Activated naive CD8-positive, alpha-beta T cell treated with anti-CD3 and anti-CD28 coated beads for 36 hours (primary cell): Measurements from ENCODE around the gene AVPR2. TPM values are rescaled to one million over a fixed set of nuclear protein-coding genes. Genes with fewer than 3 reads are reported as not detected.

ENCODE experiments used
- DNase-seq: peaks from one replicate; pipeline ENCODE4 v3.0.0; 2021
- H3K27ac Mint-ChIP-seq: one replicate; pipeline ENCODE4 v1.8.0; 2022; ENCODE audit warnings: mild to moderate bottlenecking, moderate library complexity, mixed read lengths
- H3K27me3 Mint-ChIP-seq: one replicate; pipeline ENCODE4 v1.8.0; 2022; ENCODE audit warnings: mild to moderate bottlenecking, mixed read lengths
- H3K36me3 Mint-ChIP-seq: one replicate; pipeline ENCODE4 v1.8.0; 2021; ENCODE audit warnings: mild to moderate bottlenecking, mixed read lengths
- H3K4me1 Mint-ChIP-seq: one replicate; pipeline ENCODE4 v1.8.0; 2021; ENCODE audit warnings: mixed read lengths
- H3K4me3 Mint-ChIP-seq: one replicate; pipeline ENCODE4 v1.8.0; 2022; ENCODE audit warnings: mild to moderate bottlenecking, moderate library complexity, mixed read lengths
- H3K9me3 Mint-ChIP-seq: one replicate; pipeline ENCODE4 v1.8.0; 2022; ENCODE audit warnings: mixed read lengths
- total RNA-seq, 2 experiments: library from RNA; stranded (reverse); gene quantifications; one replicate each; pipeline ENCODE4 v1.2.3, GENCODE V29; 2021

Gene AVPR2
- total RNA-seq, 2 experiments from 2014 or later, result not detected

- H3K9me3 Mint-ChIP-seq, result no peaks in the 10 kb centered on the region
- DNase-seq, result no peak
- H3K27ac Mint-ChIP-seq, result peak overlapping the region; percentile 56
- H3K4me3 Mint-ChIP-seq, result no peak overlapping the region
- peaks cover 19% of the 10 kb centered on the region for H3K36me3 Mint-ChIP-seq
- no peaks in the 10 kb centered on the region for H3K27me3 Mint-ChIP-seq
- peaks cover 30% of the 10 kb centered on the region for H3K4me1 Mint-ChIP-seq
These were observed 47.4 kb downstream of the AVPR2 start for GRCh38 chrX:153951683-153952372.

DNA sequence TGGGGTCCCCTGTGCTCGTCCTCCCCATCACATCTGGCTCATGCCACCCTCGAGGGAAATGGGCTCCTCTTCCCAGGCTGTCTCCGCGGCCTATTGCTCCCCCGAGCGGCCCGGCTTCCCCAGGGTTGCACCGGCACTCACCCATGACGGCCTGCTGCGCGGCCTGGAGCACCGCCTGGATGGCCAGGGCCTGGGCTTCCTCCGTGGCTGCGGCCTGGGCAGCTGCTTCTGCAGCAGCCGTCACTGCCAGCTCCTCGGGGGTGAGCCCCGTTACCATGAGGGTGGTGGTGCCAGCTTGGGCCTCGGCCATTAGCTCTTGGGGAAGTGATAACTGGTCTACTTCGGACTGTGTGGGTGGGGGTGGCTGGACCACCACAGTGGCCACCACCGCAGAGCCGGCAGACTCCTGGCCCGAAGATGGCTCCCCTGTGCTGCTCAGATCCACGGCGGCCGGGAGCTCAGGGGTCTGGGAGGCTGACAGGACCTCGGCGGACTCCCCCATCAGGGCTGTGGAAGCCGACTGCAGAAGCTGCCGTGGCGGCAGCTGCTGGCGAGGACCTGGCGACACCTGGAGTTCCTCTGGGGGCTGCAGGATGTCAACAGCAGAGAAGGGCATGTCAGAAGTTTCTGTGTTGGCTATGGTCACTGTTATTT lies 48.0 kb downstream of the AVPR2 start:
- Mint-ChIP-seq H3K4me1 (peaks cover 27% of the 10 kb centered on the region), H3K4me3 (no peak overlapping the region), H3K9me3 (no peaks in the 10 kb centered on the region), H3K27me3 (no peaks in the 10 kb centered on the region), H3K27ac (no peak overlapping the region), H3K36me3 (peaks cover 18% of the 10 kb centered on the region)
- no peak for DNase-seq

GRCh38 chrX:153953342-153953830 lies 48.9 kb downstream of the AVPR2 start:
- peaks cover 17% of the 10 kb centered on the region for H3K36me3 Mint-ChIP-seq
- H3K27ac Mint-ChIP-seq, result no peak overlapping the region
- no peak overlapping the region for H3K4me3 Mint-ChIP-seq
- no peaks in the 10 kb centered on the region for H3K9me3 Mint-ChIP-seq
- peaks cover 24% of the 10 kb centered on the region for H3K4me1 Mint-ChIP-seq
- H3K27me3 Mint-ChIP-seq, result no peaks in the 10 kb centered on the region
- peak; percentile 78 for DNase-seq

- Mint-ChIP-seq H3K4me1 (peaks cover 20% of the 10 kb centered on the region), H3K27me3 (no peaks in the 10 kb centered on the region), H3K36me3 (peaks cover 17% of the 10 kb centered on the region), H3K4me3 (no peak overlapping the region), H3K27ac (peak overlapping the region; percentile 11), H3K9me3 (no peaks in the 10 kb centered on the region)
- DNase-seq, result no peak
These were observed 49.6 kb downstream of the AVPR2 start for GRCh38 chrX:153953892-153954557.

DNA sequence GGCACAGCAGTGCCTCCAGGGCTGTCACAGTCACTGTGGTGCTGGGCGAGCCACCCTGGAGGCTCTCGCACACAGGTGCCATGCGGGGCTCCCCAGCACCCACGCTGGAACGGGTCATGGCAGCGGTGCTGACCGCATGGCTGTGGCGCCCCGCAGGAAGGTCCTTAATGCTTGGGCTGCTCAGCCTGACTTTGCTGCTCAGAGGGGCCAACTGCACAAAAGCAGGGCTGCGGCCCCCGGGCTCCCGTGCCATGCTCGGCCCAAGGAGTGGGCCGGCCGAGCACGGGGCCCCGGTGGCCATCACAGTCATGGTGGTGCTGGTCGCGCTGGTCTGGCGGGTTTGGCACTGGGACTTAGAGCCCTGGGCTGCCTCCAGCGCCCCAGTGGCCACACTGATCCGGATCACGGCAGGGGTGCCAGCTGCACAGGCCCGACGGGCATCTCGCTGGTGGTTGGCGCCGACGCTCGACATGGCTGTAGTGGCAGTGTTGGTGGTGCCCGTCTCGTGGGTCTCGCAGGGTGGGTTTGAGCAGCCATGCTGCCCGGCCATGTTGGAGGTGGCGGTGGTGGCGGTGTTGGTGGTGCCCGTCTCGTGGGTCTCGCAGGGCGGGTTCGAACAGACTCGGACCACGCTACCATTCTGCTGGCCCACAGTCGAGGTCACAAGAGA lies 50.2 kb downstream of the AVPR2 start:
- no peak for DNase-seq
- peaks cover 14% of the 10 kb centered on the region for H3K36me3 Mint-ChIP-seq
- peaks cover 16% of the 10 kb centered on the region for H3K4me1 Mint-ChIP-seq
- H3K9me3 Mint-ChIP-seq, result no peaks in the 10 kb centered on the region
- H3K4me3 Mint-ChIP-seq, result no peak overlapping the region
- peak overlapping the region; percentile 11 for H3K27ac Mint-ChIP-seq
- H3K27me3 Mint-ChIP-seq, result no peaks in the 10 kb centered on the region

DNA sequence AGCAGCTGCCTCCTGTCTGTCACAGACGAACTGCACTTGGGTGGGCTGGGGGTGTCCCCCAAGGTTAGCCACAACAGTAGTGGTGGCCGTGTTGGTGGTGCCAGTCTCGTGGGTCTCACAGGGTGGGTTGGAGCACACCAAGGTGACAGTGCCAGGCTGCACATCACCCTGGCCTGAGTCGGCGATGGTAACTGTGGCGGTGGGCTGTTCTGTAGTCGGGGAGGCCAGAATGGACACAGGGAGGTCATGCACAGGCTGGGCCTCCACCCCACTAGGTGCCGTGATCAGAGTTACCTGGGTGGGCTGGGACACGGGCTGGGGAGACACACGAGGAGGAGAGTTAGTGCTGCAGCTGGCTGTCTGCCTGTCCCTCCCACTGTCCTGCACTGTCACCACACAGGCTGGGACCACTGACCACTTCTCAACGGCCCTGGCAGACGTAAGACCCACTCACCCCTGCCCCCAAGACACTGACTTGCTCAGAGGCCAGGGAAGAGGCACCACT lies 50.8 kb downstream of the AVPR2 start:
- Mint-ChIP-seq H3K36me3 (peaks cover 12% of the 10 kb centered on the region), H3K9me3 (no peaks in the 10 kb centered on the region), H3K27ac (no peak overlapping the region), H3K27me3 (no peaks in the 10 kb centered on the region), H3K4me1 (peaks cover 13% of the 10 kb centered on the region), H3K4me3 (no peak overlapping the region)
- no peak for DNase-seq

GRCh38 chrX:153956044-153956907 lies 51.8 kb downstream of the AVPR2 start:
- Mint-ChIP-seq H3K9me3 (no peaks in the 10 kb centered on the region), H3K4me3 (no peak overlapping the region), H3K27me3 (no peaks in the 10 kb centered on the region), H3K27ac (peak overlapping the region; percentile 25), H3K36me3 (peaks cover 10% of the 10 kb centered on the region), H3K4me1 (peaks cover 7% of the 10 kb centered on the region)
- no peak for DNase-seq

Other genes starting within 250 kb of the AVPR2 start
- 1 to 10 TPM; 1.0 to 1.2 TPM for gene PNCK, start 230.9 kb upstream of the AVPR2 start, total RNA-seq
- gene SLC6A8, start 216.7 kb upstream of the AVPR2 start, total RNA-seq, result under 1 TPM; 0.68 to 0.70 TPM
- 100 to 1,000 TPM; 103 to 109 TPM for gene BCAP31, start 180.3 kb upstream of the AVPR2 start, total RNA-seq
- 1 to 10 TPM; 4.1 to 4.3 TPM for gene ABCD1, start 179.8 kb upstream of the AVPR2 start, total RNA-seq
- gene PLXNB3, start 140.4 kb upstream of the AVPR2 start, total RNA-seq, result 1 to 10 TPM; 2.8 to 4.2 TPM
- gene SRPK3, start 123.6 kb upstream of the AVPR2 start, total RNA-seq, result not detected
- 10 to 100 TPM; 55.9 to 58.1 TPM for gene IDH3G, start 110.3 kb upstream of the AVPR2 start, total RNA-seq
- gene SSR4, start 110.0 kb upstream of the AVPR2 start, total RNA-seq, result 100 to 1,000 TPM; 133 to 145 TPM
- gene PDZD4, start 74.1 kb upstream of the AVPR2 start, total RNA-seq, result under 1 TPM; 0.38 to 0.70 TPM
- gene L1CAM, start 18.5 kb upstream of the AVPR2 start, total RNA-seq, result under 1 TPM; 0.16 to 0.29 TPM
- 100 to 1,000 TPM; 112 to 123 TPM for gene ARHGAP4, start 21.6 kb downstream of the AVPR2 start, total RNA-seq
- gene NAA10, start 30.4 kb downstream of the AVPR2 start, total RNA-seq, result 100 to 1,000 TPM; 150 to 153 TPM
- gene RENBP, start 40.0 kb downstream of the AVPR2 start, total RNA-seq, result 10 to 100 TPM; 15.2 to 15.7 TPM
- 100 to 1,000 TPM; 140 to 142 TPM for gene HCFC1, start 67.1 kb downstream of the AVPR2 start, total RNA-seq
- gene TMEM187, start 68.1 kb downstream of the AVPR2 start, total RNA-seq, result 1 to 10 TPM; 3.4 to 6.2 TPM
- gene IRAK1, start 115.2 kb downstream of the AVPR2 start, total RNA-seq, result 100 to 1,000 TPM; 155 to 159 TPM
- gene MECP2, start 193.0 kb downstream of the AVPR2 start, total RNA-seq, result 10 to 100 TPM; 50.9 to 53.1 TPM
- gene OPN1LW, start 239.6 kb downstream of the AVPR2 start, total RNA-seq, result not detected